Body of pancreas (tissue), 4 donors: ENCODE results near the gene PAPPA. TPM values are rescaled to one million over a fixed set of nuclear protein-coding genes. Genes with fewer than 3 reads are reported as not detected.

Experiments
- ATAC-seq: fragments of 150-250 bp; one replicate; pipeline ENCODE4 v1.9.1; 2016
- DNase-seq, 4 donors: peaks; one replicate each; pipeline ENCODE4 v3.0.0-alpha.2; 2019
- H3K27ac ChIP-seq, 4 donors: fragments of 200-600 bp; sonication (generic); 1 replicate in 3 of 4; 2 replicates in 1 of 4; pipeline versions ENCODE4 v1.5.1 to v1.6.1; 2016 to 2019; ENCODE audit warnings: mild to moderate bottlenecking in 1 of 4, mixed read lengths in 1 of 4, moderate library complexity in 1 of 4
- H3K27me3 ChIP-seq, 2 donors: fragments of 200-600 bp; sonication (generic); one replicate each; pipeline ENCODE4 v1.6.0; 2016; ENCODE audit warnings: mild to moderate bottlenecking in 1 of 2
- H3K36me3 ChIP-seq, 2 donors: fragments of 200-600 bp; sonication (generic); replicated peaks in 1 of 2; 2 replicates each; pipeline ENCODE4 v1.5.1; 2016; ENCODE audit warnings: low read depth in 2 of 2; ENCODE audit not compliant: insufficient read depth in 1 of 2
- H3K4me1 ChIP-seq: fragments of 200-600 bp; sonication (generic); one replicate; pipeline ENCODE4 v1.6.0; 2016
- H3K4me3 ChIP-seq, 2 donors: fragments of 200-600 bp; sonication (generic); 1 replicate in 1 of 2; 2 replicates in 1 of 2; pipeline ENCODE4 v1.5.1; 2016 to 2019
- H3K9me3 ChIP-seq, 3 donors: fragments of 200-600 bp; sonication (generic); 1 replicate in 2 of 3; 2 replicates in 1 of 3; pipeline ENCODE4 v1.5.1; 2016
- CTCF ChIP-seq, 7 experiments: fragments of 450-650 bp in 4 of 7; fragments of 200-600 bp in 3 of 7; sonication (generic) in 3 of 7; IDR thresholded peaks; one replicate each; pipeline ENCODE4 v1.5.1; 2016 to 2019; ENCODE audit warnings: antibody characterized with exemption in 7 of 7
- POLR2A ChIP-seq, 3 donors: fragments of 450-650 bp; IDR thresholded peaks; one replicate each; pipeline ENCODE4 v1.6.1; 2016; ENCODE audit warnings: antibody characterized with exemption in 3 of 3, mild to moderate bottlenecking in 2 of 3
- WGBS, 2 donors: methylation state at CpG; one replicate each; pipeline ENCODE4 v1.1.5; 2017; 5-methylcytosine and 5-hydroxymethylcytosine counted together
- intact Hi-C: fragments of 100-400 bp; cut with DNase I; formaldehyde crosslinking; loops from one replicate; pipeline ENCODE4 v1.15.1; 2023
- total RNA-seq, 2 donors: library from RNA; depleted of rRNA; stranded (reverse); fragments of >200 nt; gene quantifications; one replicate each; pipeline ENCODE4 v1.1.0, GENCODE V29; 2016

Gene PAPPA
- total RNA-seq, 2 donors from 2014 or later = 1.0 to 2.0 TPM

GRCh38 chr9:116406469-116406868, 252.9 kb downstream of the PAPPA start:
- Histone ChIP-seq H3K36me3 (no peaks in the 10 kb centered on the region), H3K9me3 (no peaks in the 10 kb centered on the region), H3K4me3 (no peak overlapping the region), H3K4me1 (no peaks in the 10 kb centered on the region), H3K27me3 (no peaks in the 10 kb centered on the region), H3K27ac (no peak overlapping the region)
- ATAC-seq (no peak), DNase-seq (no peak)
- 89 to 90% methylated on average over 2 of the region's 2 CpGs for WGBS, 2 donors
- TF ChIP-seq POLR2A (IDR thresholded peaks at IDR 0.05) (no peak), CTCF (IDR thresholded peaks at IDR 0.05) (no peak)
- intact Hi-C loops = no loop called here

GRCh38 chr9:116409129-116409528, 255.5 kb downstream of the PAPPA start:
- H3K27ac ChIP-seq = no peak overlapping the region
- ATAC-seq (no peak), DNase-seq (no peak)
- no peak overlapping the region for H3K4me3 ChIP-seq
- no peaks in the 10 kb centered on the region for H3K36me3 ChIP-seq
- no peaks in the 10 kb centered on the region for H3K27me3 ChIP-seq
- intact Hi-C loops = no loop called here
- no peaks in the 10 kb centered on the region for H3K4me1 ChIP-seq
- TF ChIP-seq POLR2A (IDR thresholded peaks at IDR 0.05) (no peak), CTCF (IDR thresholded peaks at IDR 0.05) (no peak)
- no peaks in the 10 kb centered on the region for H3K9me3 ChIP-seq
- 84 to 91% methylated on average over 2 of the region's 2 CpGs for WGBS, 2 donors

- ATAC-seq (no peak), DNase-seq (no peak)
- H3K27ac ChIP-seq = no peak overlapping the region
- no peaks in the 10 kb centered on the region for H3K27me3 ChIP-seq
- no peak for TF ChIP-seq POLR2A (IDR thresholded peaks at IDR 0.05)
- no peak for TF ChIP-seq CTCF (IDR thresholded peaks at IDR 0.05)
- no peaks in the 10 kb centered on the region for H3K36me3 ChIP-seq
- no peak overlapping the region for H3K4me3 ChIP-seq
- no peaks in the 10 kb centered on the region for H3K9me3 ChIP-seq
- 70 to 90% methylated on average over 6 of the region's 6 CpGs for WGBS, 2 donors
- intact Hi-C loops = no loop called here
- no peaks in the 10 kb centered on the region for H3K4me1 ChIP-seq
Measured at GRCh38 chr9:116409638-116410037, 256.0 kb downstream of the PAPPA start.

GRCh38 chr9:116411506-116411905, 257.9 kb downstream of the PAPPA start:
- no peaks in the 10 kb centered on the region for H3K27me3 ChIP-seq

More at GRCh38 chr9:116411506-116411905, 257.9 kb downstream of the PAPPA start:
- ATAC-seq (no peak), DNase-seq (no peak)
- intact Hi-C loops = no loop called here
- no peak overlapping the region for H3K4me3 ChIP-seq
- H3K36me3 ChIP-seq = no peaks in the 10 kb centered on the region
- no peak overlapping the region for H3K27ac ChIP-seq
- H3K9me3 ChIP-seq = no peaks in the 10 kb centered on the region
- whole genome bisulfite sequencing, 2 donors = 67 to 73% methylated on average over 1 of the region's 1 CpG
- H3K4me1 ChIP-seq = no peaks in the 10 kb centered on the region
- TF ChIP-seq POLR2A (IDR thresholded peaks at IDR 0.05) = no peak
- TF ChIP-seq CTCF (IDR thresholded peaks at IDR 0.05) = no peak
